Ovary (tissue), 3 donors: ENCODE results near the gene TAF1.

Experiments used
- EP300 ChIP-seq: sonication (generic); formaldehyde crosslinking; IDR thresholded peaks from one replicate; pipeline ENCODE4 v1.6.1; 2017; ENCODE audit warnings: antibody characterized with exemption
- POLR2A ChIP-seq: fragments of 450-650 bp; IDR thresholded peaks from one replicate; pipeline ENCODE4 v1.6.1; 2017; ENCODE audit warnings: antibody characterized with exemption, mild to moderate bottlenecking, moderate library complexity
- TF ChIP-seq, protein P1 (sequence below), 3 donors: fragments of 450-650 bp in 2 of 3; fragments of 200-600 bp in 1 of 3; IDR thresholded peaks; one replicate each; pipeline versions ENCODE4 v1.5.1 to v1.8.0; 2016 to 2022; ENCODE audit warnings: antibody characterized with exemption in 3 of 3, mild to moderate bottlenecking in 1 of 3
- donor health status: DM: no; HTN: no; CAD: no.

DNA sequence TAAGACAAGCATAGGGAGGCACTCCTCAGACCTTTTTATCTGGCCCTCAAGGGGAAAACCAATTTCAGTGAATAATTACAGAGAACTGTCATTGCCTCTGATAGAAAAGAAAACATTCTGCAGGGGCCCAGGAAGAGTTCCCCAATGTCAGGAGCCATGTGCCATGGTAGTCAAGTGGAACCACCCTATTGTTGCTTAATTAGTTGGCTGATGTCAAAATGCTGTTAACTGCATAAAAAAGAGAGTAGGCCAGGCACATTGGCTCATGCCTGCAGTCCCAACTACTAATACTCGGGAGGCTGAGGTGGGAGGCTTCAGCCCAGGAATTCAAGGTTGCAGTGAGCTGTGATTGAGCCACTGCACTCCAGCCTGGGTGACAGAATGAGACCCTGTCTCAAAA lies 138.2 kb downstream of the TAF1 start:
- TF ChIP-seq, protein P1, sequence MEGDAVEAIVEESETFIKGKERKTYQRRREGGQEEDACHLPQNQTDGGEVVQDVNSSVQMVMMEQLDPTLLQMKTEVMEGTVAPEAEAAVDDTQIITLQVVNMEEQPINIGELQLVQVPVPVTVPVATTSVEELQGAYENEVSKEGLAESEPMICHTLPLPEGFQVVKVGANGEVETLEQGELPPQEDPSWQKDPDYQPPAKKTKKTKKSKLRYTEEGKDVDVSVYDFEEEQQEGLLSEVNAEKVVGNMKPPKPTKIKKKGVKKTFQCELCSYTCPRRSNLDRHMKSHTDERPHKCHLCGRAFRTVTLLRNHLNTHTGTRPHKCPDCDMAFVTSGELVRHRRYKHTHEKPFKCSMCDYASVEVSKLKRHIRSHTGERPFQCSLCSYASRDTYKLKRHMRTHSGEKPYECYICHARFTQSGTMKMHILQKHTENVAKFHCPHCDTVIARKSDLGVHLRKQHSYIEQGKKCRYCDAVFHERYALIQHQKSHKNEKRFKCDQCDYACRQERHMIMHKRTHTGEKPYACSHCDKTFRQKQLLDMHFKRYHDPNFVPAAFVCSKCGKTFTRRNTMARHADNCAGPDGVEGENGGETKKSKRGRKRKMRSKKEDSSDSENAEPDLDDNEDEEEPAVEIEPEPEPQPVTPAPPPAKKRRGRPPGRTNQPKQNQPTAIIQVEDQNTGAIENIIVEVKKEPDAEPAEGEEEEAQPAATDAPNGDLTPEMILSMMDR (IDR thresholded peaks at IDR 0.05): no peak
- TF ChIP-seq POLR2A (no peak), EP300 (no peak)
